Esophagus squamous epithelium (tissue), 4 donors: ENCODE measurements around the gene CCDC122.

Experiments
- POLR2A ChIP-seq, 4 donors: fragments of 450-650 bp; IDR thresholded peaks; one replicate each; pipeline ENCODE4 v1.6.1; 2017; ENCODE audit warnings: antibody characterized with exemption in 4 of 4, mild to moderate bottlenecking in 4 of 4, moderate library complexity in 3 of 4
- TF ChIP-seq, protein P1 (sequence below), 6 experiments: fragments of 450-650 bp in 4 of 6; fragments of 200-600 bp in 2 of 6; sonication (generic) in 2 of 6; IDR thresholded peaks; one replicate each; pipeline ENCODE4 v1.5.1; 2016 to 2019; ENCODE audit warnings: antibody characterized with exemption in 6 of 6, mild to moderate bottlenecking in 4 of 6, moderate library complexity in 4 of 6

DNA sequence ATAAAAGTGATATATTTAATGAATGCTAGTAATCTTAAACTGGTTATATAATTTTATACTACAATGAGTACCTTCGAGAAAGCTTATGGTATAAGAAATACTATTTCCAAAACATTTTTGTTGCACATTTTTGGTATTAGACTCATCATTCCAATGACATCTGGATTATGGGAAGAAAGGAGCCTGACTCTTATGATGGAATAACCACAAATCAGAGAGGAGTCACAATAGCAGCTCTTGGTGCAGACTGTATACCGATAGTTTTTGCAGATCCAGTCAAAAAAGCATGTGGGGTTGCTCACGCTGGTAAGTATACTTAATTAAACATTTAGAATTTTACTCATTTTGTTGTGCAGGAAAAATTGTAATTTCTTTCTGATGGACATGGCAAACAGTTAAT lies 4.1 kb upstream of the CCDC122 start:
- TF ChIP-seq, protein P1, sequence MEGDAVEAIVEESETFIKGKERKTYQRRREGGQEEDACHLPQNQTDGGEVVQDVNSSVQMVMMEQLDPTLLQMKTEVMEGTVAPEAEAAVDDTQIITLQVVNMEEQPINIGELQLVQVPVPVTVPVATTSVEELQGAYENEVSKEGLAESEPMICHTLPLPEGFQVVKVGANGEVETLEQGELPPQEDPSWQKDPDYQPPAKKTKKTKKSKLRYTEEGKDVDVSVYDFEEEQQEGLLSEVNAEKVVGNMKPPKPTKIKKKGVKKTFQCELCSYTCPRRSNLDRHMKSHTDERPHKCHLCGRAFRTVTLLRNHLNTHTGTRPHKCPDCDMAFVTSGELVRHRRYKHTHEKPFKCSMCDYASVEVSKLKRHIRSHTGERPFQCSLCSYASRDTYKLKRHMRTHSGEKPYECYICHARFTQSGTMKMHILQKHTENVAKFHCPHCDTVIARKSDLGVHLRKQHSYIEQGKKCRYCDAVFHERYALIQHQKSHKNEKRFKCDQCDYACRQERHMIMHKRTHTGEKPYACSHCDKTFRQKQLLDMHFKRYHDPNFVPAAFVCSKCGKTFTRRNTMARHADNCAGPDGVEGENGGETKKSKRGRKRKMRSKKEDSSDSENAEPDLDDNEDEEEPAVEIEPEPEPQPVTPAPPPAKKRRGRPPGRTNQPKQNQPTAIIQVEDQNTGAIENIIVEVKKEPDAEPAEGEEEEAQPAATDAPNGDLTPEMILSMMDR (IDR thresholded peaks at IDR 0.05): no peak
- no peak for TF ChIP-seq POLR2A (IDR thresholded peaks at IDR 0.05)
